GM21526 (cell line): ENCODE results near the gene MYH14.
"Not testable (repeated sequence)": the region's sequence is repeated elsewhere in the genome, so short reads cannot be mapped to it uniquely, and the experiment has no call there.

ENCODE experiments used
- ATAC-seq: cut with Tn5 transposase; IDR thresholded peaks from one replicate; pipeline ENCODE4 v1.9.1; 2021; ENCODE audit warnings: moderate library complexity; ENCODE audit not compliant: unreplicated experiment, low FRiP score

Gene MYH14

DNA sequence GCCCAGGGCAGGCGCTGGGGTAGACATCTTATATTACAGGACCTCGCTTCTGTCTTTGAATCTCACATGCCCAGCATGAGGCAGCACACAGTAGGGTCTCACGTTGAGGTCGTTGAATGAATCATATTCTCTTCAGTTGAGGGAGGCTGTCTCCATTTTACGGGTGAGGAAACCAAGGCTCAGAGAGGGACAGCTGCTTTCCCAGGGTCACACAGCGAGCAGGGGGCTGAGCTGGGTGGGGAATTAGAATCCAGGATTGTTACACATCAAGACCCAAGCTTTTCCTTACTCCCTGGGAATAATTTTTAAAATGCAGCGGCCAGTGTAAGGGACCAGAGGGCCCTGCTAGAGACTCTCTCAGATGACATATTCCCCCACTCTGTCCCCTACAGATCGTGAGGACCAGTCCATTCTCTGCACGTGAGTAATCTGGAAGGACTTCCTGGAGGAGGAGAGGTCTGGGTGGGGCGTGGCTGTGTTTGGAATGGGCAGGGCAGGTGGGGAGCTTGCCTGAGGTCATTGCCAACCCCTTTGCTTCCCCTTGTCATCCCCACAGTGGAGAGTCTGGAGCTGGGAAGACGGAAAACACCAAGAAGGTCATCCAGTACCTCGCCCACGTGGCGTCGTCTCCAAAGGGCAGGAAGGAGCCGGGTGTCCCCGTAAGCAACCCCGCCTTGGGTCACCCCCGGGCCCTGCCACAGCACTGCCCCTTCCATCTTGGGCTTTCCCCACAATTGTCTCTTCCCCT, 19.4 kb downstream of the MYH14 start:
- no peak for ATAC-seq

GRCh38 chr19:50223439-50223716, 20.0 kb downstream of the MYH14 start:
- no peak for ATAC-seq

GRCh38 chr19:50224986-50225747, 21.7 kb downstream of the MYH14 start:
- no peak for ATAC-seq

- no peak for ATAC-seq
Measured at GRCh38 chr19:50226536-50226935, 23.1 kb downstream of the MYH14 start.

- not testable (repeated sequence) for ATAC-seq
Measured at GRCh38 chr19:50228153-50228552, 24.7 kb downstream of the MYH14 start.

DNA sequence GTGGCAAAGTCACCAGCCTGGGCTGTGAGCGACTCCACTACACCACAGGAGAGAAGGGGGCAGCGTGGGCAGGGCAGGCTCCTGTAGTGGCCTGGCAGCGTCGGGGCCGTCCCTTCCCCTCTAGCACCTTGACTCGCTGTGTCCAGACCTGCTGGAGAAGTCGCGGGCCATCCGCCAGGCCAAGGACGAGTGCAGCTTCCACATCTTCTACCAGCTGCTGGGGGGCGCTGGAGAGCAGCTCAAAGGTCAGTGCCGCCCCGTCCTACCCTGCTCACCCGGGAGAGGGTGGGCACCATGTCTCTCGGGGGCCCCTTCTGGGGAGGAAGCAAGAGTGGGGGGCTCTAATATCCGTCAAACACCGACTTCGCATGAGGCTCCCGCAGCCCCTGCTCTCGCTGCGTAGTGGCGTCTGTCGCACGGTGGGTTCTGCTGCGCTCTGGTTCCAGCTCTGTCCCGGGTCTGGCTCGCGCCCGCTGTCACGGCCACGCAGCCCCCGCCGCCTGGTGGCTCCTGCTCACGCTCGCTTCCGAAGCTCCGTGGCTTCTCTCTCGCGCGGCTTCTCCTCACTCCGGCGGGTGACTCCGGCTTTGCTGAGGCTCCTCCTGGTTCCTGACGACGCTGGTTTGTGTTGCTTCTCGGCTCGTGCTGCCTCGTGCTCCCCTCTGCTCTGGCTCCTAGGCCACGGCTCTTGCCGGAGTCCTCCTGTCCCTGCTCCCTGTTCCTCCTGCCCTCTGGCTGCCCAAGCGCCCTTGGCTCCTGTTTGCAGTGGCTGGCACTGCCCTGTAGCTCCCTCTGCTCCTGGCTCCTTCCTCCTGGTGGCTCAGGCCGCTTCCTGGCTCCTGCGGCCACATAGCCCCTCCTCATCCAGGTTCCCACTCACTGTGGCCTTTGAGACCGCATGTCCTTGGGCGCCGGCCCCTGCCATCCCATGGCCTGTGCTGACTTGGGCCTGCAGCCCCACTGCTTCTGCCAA, 27.2 kb downstream of the MYH14 start:
- ATAC-seq: no peak

GRCh38 chr19:50231417-50231816, 28.0 kb downstream of the MYH14 start:
- ATAC-seq: not testable (repeated sequence)

GRCh38 chr19:50231821-50232220, 28.4 kb downstream of the MYH14 start:
- ATAC-seq: no peak

DNA sequence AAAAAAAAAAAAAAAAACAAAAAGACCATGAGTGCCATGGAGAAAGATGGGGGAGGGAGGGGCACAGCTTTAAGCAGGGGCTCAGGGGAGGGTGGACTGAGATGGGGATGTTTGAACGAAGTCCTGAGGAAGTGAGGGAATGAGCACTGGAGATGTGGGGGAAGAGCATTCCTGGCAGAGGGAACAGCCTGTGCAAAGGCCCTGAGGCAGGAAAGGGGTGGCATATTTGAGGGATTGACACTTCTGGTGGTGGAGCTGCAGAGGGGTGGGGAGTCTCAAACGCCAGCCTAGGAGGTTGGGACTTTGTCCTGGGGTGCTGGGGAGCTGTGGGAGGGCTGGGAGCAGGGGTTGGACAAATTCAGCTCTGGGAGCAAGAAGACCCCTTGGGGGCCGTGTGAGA, 29.2 kb downstream of the MYH14 start:
- no peak for ATAC-seq

DNA sequence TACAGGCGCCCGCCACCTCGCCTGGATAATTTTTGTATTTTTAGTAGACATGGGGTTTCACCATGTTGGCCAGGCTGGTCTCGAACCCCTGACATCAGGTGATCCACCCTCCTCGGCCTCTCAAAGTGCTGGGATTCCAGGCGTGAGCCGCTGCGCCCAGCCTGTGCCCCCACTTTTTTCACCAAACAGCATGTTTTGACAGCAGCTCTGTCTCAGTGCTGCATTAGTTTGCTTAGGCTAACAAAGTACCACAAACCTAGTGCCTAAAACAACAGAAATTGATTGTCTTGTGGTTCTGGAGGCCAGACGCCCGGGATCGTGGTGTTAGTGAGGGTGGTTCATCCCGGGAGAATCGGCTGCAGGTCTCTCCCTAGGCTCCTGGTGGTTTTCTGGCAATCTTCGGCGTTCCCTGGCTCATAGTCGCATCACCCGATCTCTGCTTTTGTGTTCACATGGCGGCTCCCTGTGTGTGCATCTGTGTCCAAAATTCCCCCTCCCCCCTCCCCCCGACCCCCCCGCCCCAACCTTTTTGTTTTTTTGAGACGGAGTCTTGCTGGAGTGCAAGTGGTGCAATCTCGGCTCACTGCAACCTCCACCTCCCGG, 30.0 kb downstream of the MYH14 start:
- no peak for ATAC-seq

DNA sequence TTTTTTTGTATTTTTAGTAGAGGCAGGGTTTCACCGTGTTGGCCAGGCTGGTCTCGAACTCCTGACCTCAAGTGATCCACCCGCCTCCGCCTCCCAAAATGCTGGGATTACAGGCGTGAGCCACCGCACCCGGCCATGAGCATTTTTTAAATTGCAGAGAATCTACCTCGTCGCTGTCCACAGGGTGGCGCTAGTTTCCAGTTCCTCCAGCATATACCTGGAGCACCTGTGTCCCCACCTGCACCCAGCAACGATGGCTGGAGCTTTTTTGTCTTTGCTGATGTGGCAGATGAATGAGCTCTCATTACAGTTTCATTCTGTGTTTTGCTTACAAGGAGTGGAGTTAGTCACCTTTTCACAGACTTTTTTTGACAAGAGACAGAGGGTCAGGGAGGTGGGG, 34.1 kb downstream of the MYH14 start:
- ATAC-seq: not testable (repeated sequence)

GRCh38 chr19:50238043-50238442, 34.6 kb downstream of the MYH14 start:
- ATAC-seq: no peak

- no peak for ATAC-seq
Measured at GRCh38 chr19:50239921-50240590, 36.6 kb downstream of the MYH14 start.

DNA sequence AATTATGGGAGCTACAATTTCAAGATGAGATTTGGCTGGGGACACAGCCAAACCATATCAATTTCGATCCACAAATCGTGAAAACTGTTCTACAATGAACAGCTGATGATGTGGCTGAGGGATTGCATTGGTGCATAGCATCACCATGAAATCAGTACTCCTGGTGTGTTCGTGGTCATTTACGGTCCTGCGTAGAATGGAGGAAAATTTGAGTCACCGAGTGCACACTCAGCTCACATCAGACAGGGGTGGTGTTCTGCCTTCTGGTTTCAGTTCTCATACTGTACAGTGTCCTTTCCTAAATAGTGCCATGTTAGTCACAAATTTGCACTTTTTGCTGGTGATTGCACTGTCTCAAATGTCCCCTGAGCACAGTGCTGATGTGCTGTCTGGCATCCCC, 39.2 kb downstream of the MYH14 start:
- ATAC-seq: no peak

DNA sequence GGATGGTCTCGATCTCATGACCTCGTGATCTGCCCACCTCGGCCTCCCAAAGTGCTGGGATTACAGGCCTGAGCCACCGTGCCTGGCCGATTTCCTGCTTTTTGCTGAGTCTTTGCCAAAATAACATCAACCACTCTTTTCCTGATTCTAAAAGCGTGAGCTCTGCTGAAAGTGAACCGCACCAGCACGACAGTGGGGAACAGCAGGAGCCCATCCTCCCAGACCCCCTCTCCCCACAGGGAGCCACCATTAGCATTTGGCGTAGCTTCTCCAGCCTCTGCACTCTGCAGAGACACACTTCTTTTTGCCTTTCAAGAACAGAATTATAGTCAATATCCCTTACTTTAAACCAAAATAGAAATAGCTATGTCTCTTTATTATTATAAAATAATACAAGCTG, 41.3 kb downstream of the MYH14 start:
- ATAC-seq: no peak

DNA sequence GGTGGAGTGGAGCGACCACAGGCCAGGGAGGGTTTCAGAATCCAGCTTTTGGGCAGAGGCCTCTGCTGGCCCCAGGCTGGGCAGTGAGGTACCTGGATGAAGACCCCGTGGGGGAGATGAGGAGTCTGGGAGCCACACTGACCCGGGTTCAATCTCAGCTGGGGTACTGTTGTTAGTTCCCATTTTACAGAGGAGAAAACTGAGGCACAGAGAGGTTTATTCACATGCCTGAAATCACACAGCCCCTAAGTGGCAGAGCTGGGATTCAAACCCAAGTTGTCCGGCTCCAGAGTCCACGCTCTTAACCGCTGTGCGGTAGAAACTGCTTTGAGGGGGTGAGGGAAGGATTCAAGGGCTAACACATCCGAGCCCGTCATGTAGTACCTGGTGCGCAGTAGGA, 45.0 kb downstream of the MYH14 start:
- ATAC-seq: no peak

DNA sequence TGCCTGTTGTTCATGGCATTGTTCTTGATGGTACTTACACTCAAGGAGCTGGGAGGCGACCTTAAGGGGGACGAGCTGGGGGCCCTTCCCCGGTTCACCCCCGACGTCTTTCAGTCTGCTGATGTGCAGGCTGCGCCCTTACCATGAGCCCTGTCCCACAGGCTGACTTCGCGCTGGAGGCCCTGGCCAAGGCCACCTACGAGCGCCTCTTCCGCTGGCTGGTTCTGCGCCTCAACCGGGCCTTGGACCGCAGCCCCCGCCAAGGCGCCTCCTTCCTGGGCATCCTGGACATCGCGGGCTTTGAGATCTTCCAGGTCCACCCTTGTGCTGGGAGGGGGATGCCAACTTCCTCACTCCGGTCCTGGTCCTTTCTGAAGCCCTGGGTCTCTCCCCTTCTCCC, 45.4 kb downstream of the MYH14 start:
- no peak for ATAC-seq

- no peak for ATAC-seq
Measured at GRCh38 chr19:50249636-50250035, 46.2 kb downstream of the MYH14 start.

DNA sequence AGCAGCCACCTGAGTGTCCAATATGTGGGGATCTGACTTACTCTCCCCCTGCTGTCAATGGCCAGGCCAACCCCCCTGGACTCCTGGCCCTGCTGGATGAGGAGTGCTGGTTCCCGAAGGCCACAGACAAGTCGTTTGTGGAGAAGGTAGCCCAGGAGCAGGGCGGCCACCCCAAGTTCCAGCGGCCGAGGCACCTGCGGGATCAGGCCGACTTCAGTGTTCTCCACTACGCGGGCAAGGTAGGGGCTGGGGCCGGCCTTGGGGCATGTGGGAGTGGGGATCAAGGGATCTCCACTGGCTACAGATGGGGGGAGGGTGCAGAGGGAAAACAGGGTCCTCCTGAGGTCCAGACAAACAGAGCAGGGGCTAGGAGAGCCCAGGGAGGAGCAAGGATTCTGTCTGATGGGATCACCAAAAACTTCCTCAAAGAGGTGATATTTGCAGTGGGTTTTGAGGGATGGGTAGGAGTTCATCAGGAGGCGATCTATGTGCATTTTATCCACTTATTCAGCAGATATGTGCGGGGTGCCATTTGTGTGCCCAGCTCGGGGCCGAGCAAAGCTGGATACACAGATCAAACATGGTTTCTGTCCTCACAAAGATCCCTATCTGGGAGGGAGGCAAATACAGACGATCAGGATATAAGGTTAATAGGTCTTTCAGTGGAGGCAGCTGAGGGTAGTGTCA, 47.2 kb downstream of the MYH14 start:
- no peak for ATAC-seq
